Fibroblast of lung (primary cell): ENCODE results near the gene CRADD.

Experiments
- CTCF ChIP-seq, 2 donors: IDR thresholded peaks in 1 of 2; conservative IDR thresholded peaks in 1 of 2; 1 replicate in 1 of 2; 2 replicates in 1 of 2; pipeline ENCODE4 v1.5.1; 2011 to 2012; ENCODE audit warnings: low read length in 2 of 2, control low read depth in 1 of 2, inconsistent platforms in 1 of 2, low read depth in 1 of 2, mild to moderate bottlenecking in 1 of 2
- EZH2 ChIP-seq: IDR thresholded peaks from 2 replicates; pipeline ENCODE4 v1.5.1; 2012; ENCODE audit warnings: low read length, control low read depth, mild to moderate bottlenecking; ENCODE audit errors: missing control alignments

GRCh38 chr12:93729934-93730333, 52.8 kb downstream of the CRADD start:
- TF ChIP-seq CTCF (conservative IDR thresholded peaks at IDR 0.05 in 1 of 2, IDR thresholded peaks at IDR 0.05 in 1 of 2; ENCODE audit: low read depth in 1 of 2, low read length in 2 of 2) (no peak), EZH2 (no peak)
